Measurements from ENCODE around the gene RCN2. TPM values are rescaled to one million over a fixed set of nuclear protein-coding genes. Genes with fewer than 3 reads are reported as not detected.
A peak's percentile ranks its signal among the peaks of the same experiment; 100 is the strongest.

The RCN2 gene
- total RNA-seq, 1 donor from 2014 or later = 65.5 TPM

DNA sequence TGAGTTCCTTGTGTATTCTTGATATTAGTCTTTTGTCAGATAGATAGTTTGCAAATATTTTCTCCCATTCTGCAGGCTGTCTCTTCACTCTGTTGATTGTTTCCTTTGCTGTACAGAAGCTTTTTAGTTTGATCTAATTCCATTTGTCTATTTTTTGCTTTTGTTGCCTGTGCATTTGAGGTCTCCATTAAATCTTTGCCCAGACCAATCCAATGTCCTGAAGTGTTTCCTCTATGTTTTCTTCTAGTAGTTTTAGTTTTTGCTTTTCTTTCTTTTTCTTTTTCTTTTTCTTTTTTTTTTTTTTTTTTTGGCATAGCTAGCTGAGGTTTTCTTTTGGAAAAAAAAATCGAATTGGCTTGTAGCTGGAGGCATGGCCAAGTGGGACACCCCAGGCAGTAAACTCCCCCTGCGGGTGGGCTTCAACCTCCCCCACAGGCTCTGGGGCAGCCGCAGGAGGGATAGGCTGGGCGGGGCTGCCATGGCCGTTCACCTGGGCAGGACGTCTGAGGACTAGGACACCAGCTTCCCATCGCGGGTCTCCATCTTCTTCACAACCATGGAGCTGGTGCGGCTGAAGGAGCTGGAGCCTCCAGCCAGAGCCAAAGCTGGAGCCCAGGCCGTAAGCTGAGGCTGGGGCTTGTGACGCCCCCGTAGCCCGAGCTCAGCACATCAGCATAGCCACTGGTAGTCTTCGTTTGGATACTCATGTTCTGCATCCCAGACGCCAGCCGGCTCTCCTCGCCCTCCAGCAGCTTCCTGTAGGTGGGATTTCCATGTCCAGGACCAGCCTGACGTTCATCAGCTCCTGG, 47.2 kb downstream of the RCN2 start:
- Histone ChIP-seq H3K27ac (no peak overlapping the region), H3K36me3 (no peaks in the 10 kb centered on the region), H3K4me1 (peaks cover 2 to 7% of the 10 kb centered on the region in 2 donors), H3K27me3 (no peaks in the 10 kb centered on the region), H3K9me3 (no peaks in the 10 kb centered on the region), H3K4me3 (no peak overlapping the region)
- no peak for TF ChIP-seq CTCF (IDR thresholded peaks at IDR 0.05)
- peak in 1 of 2 donors; percentile 55 for DNase-seq (ENCODE audit: low spot score in 2 of 2)
- intact Hi-C loops (cut with DNase I) = no loop called here

DNA sequence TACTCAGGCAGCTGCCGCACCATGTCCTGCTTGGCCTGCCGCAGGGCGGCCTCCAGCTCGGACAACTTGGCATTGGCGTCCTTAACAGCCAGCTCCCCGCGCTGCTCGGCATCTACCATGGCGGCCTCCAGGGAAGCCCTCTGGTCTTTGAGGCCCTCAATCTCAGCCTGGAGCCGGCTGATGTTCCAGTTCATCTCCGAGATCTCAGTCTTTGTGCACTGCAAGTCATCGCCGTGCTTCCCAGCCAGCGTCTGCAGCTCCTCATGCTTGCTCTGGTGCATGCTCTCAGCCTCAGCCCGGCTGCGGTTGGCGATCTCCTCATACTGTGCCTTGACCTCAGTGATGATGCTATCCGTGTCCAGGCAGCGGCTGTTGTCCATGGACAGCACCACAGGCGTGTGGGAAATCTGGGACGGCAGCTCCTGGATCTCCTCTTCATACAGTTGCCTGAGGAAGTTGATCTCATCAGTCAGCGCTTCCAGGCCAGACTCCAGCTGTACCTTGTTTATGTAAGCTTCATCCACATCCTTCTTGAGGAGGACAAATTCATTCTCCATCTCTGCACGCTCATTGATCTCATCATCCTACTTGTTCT, 47.9 kb downstream of the RCN2 start:
- H3K9me3 ChIP-seq = no peaks in the 10 kb centered on the region
- intact Hi-C loops (cut with DNase I) = no loop called here
- H3K27me3 ChIP-seq = no peaks in the 10 kb centered on the region
- DNase-seq (ENCODE audit: low spot score in 2 of 2) = peak in 1 of 2 donors; percentile 50
- H3K27ac ChIP-seq = no peak overlapping the region
- peaks cover 0 to under 1% of the 10 kb centered on the region in 2 donors for H3K4me1 ChIP-seq
- H3K4me3 ChIP-seq = no peak overlapping the region
- no peak for TF ChIP-seq CTCF (IDR thresholded peaks at IDR 0.05)
- no peaks in the 10 kb centered on the region for H3K36me3 ChIP-seq

DNA sequence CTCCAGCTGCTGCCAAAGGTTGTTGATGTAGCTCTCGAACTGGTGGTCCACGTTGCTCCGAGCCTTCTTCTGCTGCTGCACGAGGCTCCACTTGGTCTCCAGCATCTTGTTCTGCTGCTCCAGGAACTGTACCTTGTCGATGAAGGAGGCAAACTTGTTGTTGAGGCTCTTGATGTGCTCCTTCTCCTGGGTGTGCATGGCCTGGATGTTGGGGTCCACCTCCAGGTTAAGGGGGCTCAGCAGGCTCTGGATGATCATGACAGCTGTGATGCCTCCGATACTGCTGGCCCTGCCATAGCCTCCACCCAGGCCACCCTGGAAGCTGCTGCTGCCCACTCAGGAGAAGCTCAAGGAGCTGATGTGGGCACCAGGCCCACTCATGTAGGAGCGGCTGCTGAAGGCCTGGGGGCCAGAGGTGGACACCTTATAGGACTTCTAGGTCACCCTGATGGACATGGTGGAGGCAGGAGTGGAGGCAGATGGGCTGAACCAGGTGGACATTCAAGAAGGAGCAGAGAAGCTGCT, 48.5 kb downstream of the RCN2 start:
- intact Hi-C loops (cut with DNase I) = no loop called here
- Histone ChIP-seq H3K4me1 (no peaks in the 10 kb centered on the region), H3K27me3 (no peaks in the 10 kb centered on the region), H3K36me3 (no peaks in the 10 kb centered on the region), H3K4me3 (no peak overlapping the region), H3K27ac (no peak overlapping the region), H3K9me3 (no peaks in the 10 kb centered on the region)
- TF ChIP-seq CTCF (IDR thresholded peaks at IDR 0.05) = no peak
- peak in 1 of 2 donors; percentile 51 for DNase-seq (ENCODE audit: low spot score in 2 of 2)

- DNase-seq (ENCODE audit: low spot score in 2 of 2) = peak in 1 of 2 donors; percentile 24
- no peak for TF ChIP-seq CTCF (IDR thresholded peaks at IDR 0.05)
- Histone ChIP-seq H3K27me3 (no peaks in the 10 kb centered on the region), H3K4me3 (no peak overlapping the region), H3K4me1 (no peaks in the 10 kb centered on the region), H3K27ac (no peak overlapping the region), H3K9me3 (no peaks in the 10 kb centered on the region), H3K36me3 (no peaks in the 10 kb centered on the region)
- intact Hi-C loops (cut with DNase I) = no loop called here
Observed at GRCh38 chr15:76982356-76982755, 50.8 kb downstream of the RCN2 start.

DNA sequence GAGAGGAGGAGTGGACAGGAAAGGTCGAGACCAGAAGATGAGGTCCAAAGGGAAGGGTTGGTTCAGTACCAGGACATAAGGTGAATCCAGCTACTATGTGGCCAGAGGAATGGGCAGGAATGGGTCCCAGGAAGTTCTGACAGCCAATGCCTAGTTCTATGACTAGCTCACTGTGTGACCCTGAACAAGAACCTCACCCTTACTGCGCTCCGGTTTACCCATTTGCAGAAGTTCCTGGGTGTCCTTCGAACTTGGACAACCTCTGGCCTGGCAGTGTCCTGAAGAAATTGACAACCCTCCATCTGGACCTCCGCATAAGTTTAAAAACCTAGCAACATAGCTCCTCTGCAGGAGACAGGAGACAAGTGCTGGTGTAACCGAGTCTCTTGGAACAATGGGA, 51.2 kb downstream of the RCN2 start:
- intact Hi-C loops (cut with DNase I) = no loop called here
- Histone ChIP-seq H3K4me1 (no peaks in the 10 kb centered on the region), H3K4me3 (no peak overlapping the region), H3K27ac (no peak overlapping the region), H3K27me3 (no peaks in the 10 kb centered on the region), H3K9me3 (no peaks in the 10 kb centered on the region), H3K36me3 (no peaks in the 10 kb centered on the region)
- no peak for TF ChIP-seq CTCF (IDR thresholded peaks at IDR 0.05)
- DNase-seq (ENCODE audit: low spot score in 2 of 2) = peak in 1 of 2 donors; percentile 28

Measured in ascending aorta (tissue), 2 donors.